Adrenal gland (tissue), 5 donors: ENCODE data around the gene PMF1.

Experiments
- POLR2A ChIP-seq, 2 donors: fragments of 450-650 bp; IDR thresholded peaks; one replicate each; pipeline ENCODE4 v1.6.1; 2017; ENCODE audit warnings: antibody characterized with exemption in 2 of 2, mild to moderate bottlenecking in 2 of 2, moderate library complexity in 1 of 2
- TF ChIP-seq, protein P1 (sequence below), 6 experiments: fragments of 450-650 bp in 4 of 6; fragments of 200-600 bp in 2 of 6; sonication (generic) in 1 of 6; IDR thresholded peaks; 1 replicate in 5 of 6; 2 replicates in 1 of 6; pipeline versions ENCODE4 v1.5.1 to v1.8.0; 2016 to 2021; ENCODE audit warnings: antibody characterized with exemption in 6 of 6, mild to moderate bottlenecking in 2 of 6, moderate library complexity in 1 of 6
- donor health status: DM: no; HTN: no; CAD: no.

DNA sequence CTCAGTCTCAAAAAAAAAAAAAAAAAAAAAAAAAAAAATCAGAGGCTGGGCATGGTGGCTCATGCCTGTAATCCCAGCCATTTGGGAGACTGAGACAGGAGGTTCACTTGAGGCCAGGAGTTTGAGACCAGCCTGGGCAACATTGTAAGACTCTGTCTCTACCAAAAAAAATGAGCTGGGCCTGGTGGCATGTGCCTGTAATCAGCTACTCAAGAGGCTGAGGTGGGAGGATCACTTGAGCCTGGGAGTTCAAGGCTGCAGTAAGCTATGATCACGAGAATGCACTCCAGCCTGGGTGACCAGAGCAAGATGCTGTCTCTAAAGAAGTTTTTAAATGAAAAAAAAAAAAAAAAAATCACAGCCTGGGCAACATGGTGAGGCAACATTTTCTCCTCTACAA is 49.1 kb upstream of the PMF1 start:
- TF ChIP-seq, protein P1, sequence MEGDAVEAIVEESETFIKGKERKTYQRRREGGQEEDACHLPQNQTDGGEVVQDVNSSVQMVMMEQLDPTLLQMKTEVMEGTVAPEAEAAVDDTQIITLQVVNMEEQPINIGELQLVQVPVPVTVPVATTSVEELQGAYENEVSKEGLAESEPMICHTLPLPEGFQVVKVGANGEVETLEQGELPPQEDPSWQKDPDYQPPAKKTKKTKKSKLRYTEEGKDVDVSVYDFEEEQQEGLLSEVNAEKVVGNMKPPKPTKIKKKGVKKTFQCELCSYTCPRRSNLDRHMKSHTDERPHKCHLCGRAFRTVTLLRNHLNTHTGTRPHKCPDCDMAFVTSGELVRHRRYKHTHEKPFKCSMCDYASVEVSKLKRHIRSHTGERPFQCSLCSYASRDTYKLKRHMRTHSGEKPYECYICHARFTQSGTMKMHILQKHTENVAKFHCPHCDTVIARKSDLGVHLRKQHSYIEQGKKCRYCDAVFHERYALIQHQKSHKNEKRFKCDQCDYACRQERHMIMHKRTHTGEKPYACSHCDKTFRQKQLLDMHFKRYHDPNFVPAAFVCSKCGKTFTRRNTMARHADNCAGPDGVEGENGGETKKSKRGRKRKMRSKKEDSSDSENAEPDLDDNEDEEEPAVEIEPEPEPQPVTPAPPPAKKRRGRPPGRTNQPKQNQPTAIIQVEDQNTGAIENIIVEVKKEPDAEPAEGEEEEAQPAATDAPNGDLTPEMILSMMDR (IDR thresholded peaks at IDR 0.05), result no peak
- no peak for TF ChIP-seq POLR2A (IDR thresholded peaks at IDR 0.05)
